Measurements from ENCODE around the gene ILDR1. TPM values are rescaled to one million over a fixed set of nuclear protein-coding genes. Genes with fewer than 3 reads are reported as not detected.

The ILDR1 gene
- total RNA-seq, 4 donors from 2014 or later: 4.3 to 12.0 (median 8.7) TPM

DNA sequence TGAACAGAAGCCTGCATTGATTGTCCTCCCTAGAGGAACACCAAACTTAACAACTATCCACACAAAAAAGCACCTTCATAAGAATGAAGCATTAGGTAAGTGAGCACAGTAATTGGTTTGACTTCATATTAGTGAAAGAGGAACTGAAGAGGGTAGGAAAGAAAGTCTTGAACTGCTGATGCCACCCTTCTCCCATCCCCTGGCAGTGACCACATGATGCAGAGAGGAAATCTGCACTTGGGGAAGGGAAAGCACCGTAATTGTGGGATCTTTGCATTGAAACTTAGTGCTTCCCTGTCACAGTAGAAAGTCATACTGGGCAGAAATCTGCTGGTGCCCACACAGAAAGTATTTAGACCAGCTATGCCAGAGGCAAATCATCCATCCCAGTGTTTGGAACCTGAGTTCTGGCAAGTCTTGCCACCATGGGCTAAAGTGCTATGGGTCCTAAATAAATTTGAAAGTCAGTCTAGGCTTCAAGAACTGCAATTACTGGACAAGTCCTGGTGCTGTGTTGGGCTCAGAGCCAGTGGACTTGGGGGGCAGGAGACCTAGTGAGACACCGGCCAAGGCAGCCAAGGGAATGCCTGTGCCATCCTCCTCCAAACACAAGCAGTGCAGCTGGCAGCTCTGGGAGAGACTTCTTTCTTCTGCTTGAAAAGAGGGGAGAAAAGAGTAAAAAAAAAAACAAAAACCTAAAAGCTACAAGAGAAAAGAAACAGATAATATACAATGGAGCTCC, 64.2 kb downstream of the ILDR1 start:
- no peaks in the 10 kb centered on the region for H3K27me3 ChIP-seq
- no peak overlapping the region for H3K27ac ChIP-seq
- WGBS, 2 donors: 85% methylated on average over 2 of the region's 2 CpGs
- no peak overlapping the region for H3K4me3 ChIP-seq (replicated peaks in 1 of 3)
- H3K4me1 ChIP-seq: no peaks in the 10 kb centered on the region
- intact Hi-C loops (cut with DNase I): no loop called here
- no peaks in the 10 kb centered on the region for H3K9me3 ChIP-seq
- TF ChIP-seq POLR2A (IDR thresholded peaks at IDR 0.05): no peak
- TF ChIP-seq, protein P1, sequence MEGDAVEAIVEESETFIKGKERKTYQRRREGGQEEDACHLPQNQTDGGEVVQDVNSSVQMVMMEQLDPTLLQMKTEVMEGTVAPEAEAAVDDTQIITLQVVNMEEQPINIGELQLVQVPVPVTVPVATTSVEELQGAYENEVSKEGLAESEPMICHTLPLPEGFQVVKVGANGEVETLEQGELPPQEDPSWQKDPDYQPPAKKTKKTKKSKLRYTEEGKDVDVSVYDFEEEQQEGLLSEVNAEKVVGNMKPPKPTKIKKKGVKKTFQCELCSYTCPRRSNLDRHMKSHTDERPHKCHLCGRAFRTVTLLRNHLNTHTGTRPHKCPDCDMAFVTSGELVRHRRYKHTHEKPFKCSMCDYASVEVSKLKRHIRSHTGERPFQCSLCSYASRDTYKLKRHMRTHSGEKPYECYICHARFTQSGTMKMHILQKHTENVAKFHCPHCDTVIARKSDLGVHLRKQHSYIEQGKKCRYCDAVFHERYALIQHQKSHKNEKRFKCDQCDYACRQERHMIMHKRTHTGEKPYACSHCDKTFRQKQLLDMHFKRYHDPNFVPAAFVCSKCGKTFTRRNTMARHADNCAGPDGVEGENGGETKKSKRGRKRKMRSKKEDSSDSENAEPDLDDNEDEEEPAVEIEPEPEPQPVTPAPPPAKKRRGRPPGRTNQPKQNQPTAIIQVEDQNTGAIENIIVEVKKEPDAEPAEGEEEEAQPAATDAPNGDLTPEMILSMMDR (IDR thresholded peaks at IDR 0.05): no peak
- H3K36me3 ChIP-seq: no peaks in the 10 kb centered on the region
- DNase-seq: no peak

DNA sequence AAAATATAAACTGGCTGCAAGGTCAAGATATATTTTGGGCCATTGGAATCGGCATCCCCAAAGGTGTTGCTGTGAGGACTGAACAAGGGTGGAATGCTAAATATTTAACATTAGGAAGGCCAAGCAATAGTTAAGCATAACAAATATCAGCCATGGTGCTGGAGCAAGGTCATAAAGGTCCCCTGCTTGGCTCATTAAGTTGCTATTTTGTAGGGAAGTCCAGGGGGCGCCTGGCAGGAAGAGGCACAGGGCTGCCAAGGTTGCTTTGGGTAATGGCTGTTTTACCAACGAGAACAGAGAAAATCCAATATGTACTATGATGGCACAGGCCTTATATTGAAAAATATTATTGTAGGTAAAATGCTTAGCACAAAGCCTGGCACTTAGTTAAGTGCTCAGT, 65.7 kb downstream of the ILDR1 start:
- WGBS, 2 donors: 76 to 85% methylated on average over 3 of the region's 3 CpGs
- no peak for TF ChIP-seq POLR2A (IDR thresholded peaks at IDR 0.05)
- TF ChIP-seq, protein P1 (IDR thresholded peaks at IDR 0.05): no peak
- no peak overlapping the region for H3K4me3 ChIP-seq (replicated peaks in 1 of 3)
- H3K27ac ChIP-seq: no peak overlapping the region
- no peak for DNase-seq
- intact Hi-C loops (cut with DNase I): no loop called here
- H3K9me3 ChIP-seq: no peaks in the 10 kb centered on the region
- no peaks in the 10 kb centered on the region for H3K36me3 ChIP-seq
- H3K4me1 ChIP-seq: no peaks in the 10 kb centered on the region
- H3K27me3 ChIP-seq: no peaks in the 10 kb centered on the region

DNA sequence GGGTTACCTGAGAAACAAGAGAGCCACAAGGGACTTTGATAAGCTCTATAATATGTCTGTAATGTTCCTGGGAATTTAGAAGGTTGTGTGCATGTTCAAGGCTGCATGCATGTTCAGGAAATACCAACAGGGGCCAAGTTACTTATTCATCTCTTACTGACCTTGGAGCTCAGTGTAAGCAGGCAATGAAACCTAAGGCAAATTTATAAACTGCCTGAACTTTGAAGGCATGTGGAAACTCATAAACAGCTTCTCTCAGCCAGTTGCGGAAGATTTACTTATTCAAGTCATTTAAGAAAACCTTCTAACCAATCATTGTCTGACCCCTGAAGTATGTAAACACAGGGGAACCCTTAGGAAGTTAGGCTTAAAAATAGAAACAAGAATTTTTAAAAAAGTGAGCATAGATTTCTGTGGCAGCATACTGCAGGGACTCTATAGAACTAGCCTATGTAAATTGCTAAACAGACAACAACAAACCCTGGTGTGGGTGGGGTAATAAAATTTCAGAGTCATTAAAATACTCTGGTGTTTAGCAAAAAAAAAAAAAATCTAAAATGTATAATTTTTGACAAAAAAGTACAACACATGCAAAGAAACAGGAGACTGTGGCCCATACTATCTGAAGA, 70.6 kb downstream of the ILDR1 start:
- Histone ChIP-seq H3K4me3 (replicated peaks in 1 of 3) (no peak overlapping the region), H3K9me3 (no peaks in the 10 kb centered on the region), H3K36me3 (no peaks in the 10 kb centered on the region), H3K27ac (no peak overlapping the region), H3K4me1 (no peaks in the 10 kb centered on the region), H3K27me3 (no peaks in the 10 kb centered on the region)
- WGBS, 2 donors: 50 to 78% methylated on average over 1 of the region's 1 CpG
- DNase-seq: no peak
- intact Hi-C loops (cut with DNase I): no loop called here
- no peak for TF ChIP-seq POLR2A (IDR thresholded peaks at IDR 0.05)
- TF ChIP-seq, protein P1 (IDR thresholded peaks at IDR 0.05): no peak

DNA sequence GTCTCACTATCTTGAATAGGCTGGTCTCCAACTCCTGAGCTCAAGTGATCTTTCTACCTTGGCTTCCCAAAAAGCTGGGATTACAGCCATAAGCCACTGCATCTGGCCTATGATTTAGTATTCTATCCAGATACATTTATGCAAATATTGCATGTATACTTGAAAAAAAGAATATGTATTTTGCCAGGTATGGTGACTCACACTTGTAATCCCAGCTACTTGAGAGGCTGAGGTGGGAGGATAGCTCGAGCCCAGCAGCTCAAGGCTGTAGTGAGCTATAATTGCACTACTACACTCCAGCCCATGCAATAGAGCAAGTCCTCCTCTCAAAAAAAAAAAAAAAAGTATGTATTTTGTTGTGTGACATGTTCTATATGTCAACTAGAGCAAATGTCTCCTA, 73.4 kb downstream of the ILDR1 start:
- no peak for DNase-seq
- TF ChIP-seq, protein P1 (IDR thresholded peaks at IDR 0.05): no peak
- TF ChIP-seq POLR2A (IDR thresholded peaks at IDR 0.05): no peak
- 96 to 97% methylated on average over 1 of the region's 1 CpG for WGBS, 2 donors
- Histone ChIP-seq H3K27ac (no peak overlapping the region), H3K27me3 (no peaks in the 10 kb centered on the region), H3K36me3 (no peaks in the 10 kb centered on the region), H3K9me3 (no peaks in the 10 kb centered on the region), H3K4me3 (replicated peaks in 1 of 3) (no peak overlapping the region), H3K4me1 (no peaks in the 10 kb centered on the region)
- intact Hi-C loops (cut with DNase I): no loop called here

DNA sequence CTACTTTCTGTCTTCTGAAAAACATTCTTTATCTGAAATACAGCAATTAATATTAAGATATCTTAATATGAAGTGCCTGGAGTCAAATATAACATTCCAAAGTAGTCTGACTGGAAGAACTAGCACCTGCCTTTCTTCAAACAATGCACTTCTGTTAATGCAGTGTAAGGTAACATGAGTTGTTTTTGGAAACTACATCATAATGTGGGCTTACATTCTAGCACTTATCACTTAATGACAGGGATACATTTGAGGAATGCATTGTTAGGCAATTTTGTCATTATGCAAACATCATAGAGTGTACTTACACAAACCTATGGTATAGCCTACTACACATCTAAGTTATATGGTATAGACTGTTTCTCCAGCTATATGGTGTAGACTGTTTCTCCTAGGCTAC, 78.6 kb downstream of the ILDR1 start:
- Histone ChIP-seq H3K4me1 (peaks cover 0 to 3% of the 10 kb centered on the region in 2 donors), H3K4me3 (replicated peaks in 1 of 3) (no peak overlapping the region), H3K36me3 (no peaks in the 10 kb centered on the region), H3K27ac (no peak overlapping the region), H3K9me3 (no peaks in the 10 kb centered on the region), H3K27me3 (no peaks in the 10 kb centered on the region)
- TF ChIP-seq POLR2A (IDR thresholded peaks at IDR 0.05): no peak
- TF ChIP-seq, protein P1 (IDR thresholded peaks at IDR 0.05): no peak
- DNase-seq: no peak
- intact Hi-C loops (cut with DNase I): no loop called here

Data from thyroid gland (tissue), 4 donors.